Measurements from ENCODE around the gene NCCRP1. TPM values are rescaled to one million over a fixed set of nuclear protein-coding genes. Genes with fewer than 3 reads are reported as not detected.

Gene NCCRP1
- total RNA-seq, 4 donors from 2014 or later, result 0.45 to 0.81 (median 0.78) TPM; not detected in 1

GRCh38 chr19:39177110-39177699 is 19.6 kb upstream of the NCCRP1 start:
- Histone ChIP-seq H3K4me3 (replicated peaks in 1 of 3) (no peak overlapping the region), H3K9me3 (no peaks in the 10 kb centered on the region), H3K36me3 (peaks cover 30 to 57% of the 10 kb centered on the region in 2 donors), H3K27me3 (no peaks in the 10 kb centered on the region), H3K27ac (no peak overlapping the region), H3K4me1 (peaks cover 5 to 8% of the 10 kb centered on the region in 2 donors)
- WGBS, 2 donors, result 91 to 94% methylated on average over 8 to 10 of the region's 10 CpGs
- no peak for TF ChIP-seq POLR2A (IDR thresholded peaks at IDR 0.05)
- no peak for TF ChIP-seq CTCF (IDR thresholded peaks at IDR 0.05)
- DNase-seq, result peak; percentile 38 to 39
- intact Hi-C loops (cut with DNase I), result no loop called here

GRCh38 chr19:39177736-39178135 is 19.0 kb upstream of the NCCRP1 start:
- 87 to 93% methylated on average over 7 to 9 of the region's 11 CpGs for WGBS, 2 donors
- intact Hi-C loops (cut with DNase I), result no loop called here
- Histone ChIP-seq H3K4me1 (peaks cover 5 to 8% of the 10 kb centered on the region in 2 donors), H3K27ac (no peak overlapping the region), H3K36me3 (peaks cover 26 to 53% of the 10 kb centered on the region in 2 donors), H3K9me3 (no peaks in the 10 kb centered on the region), H3K27me3 (no peaks in the 10 kb centered on the region), H3K4me3 (replicated peaks in 1 of 3) (no peak overlapping the region)
- TF ChIP-seq POLR2A (IDR thresholded peaks at IDR 0.05) (no peak), CTCF (IDR thresholded peaks at IDR 0.05) (no peak)
- no peak for DNase-seq

- 89 to 91% methylated on average over 24 to 26 of the region's 30 CpGs for WGBS, 2 donors
- intact Hi-C loops (cut with DNase I), result no loop called here
- no peak for DNase-seq
- H3K27me3 ChIP-seq, result no peaks in the 10 kb centered on the region
- H3K27ac ChIP-seq, result no peak overlapping the region
- H3K36me3 ChIP-seq, result peaks cover 19 to 48% of the 10 kb centered on the region in 2 donors
- H3K4me1 ChIP-seq, result peaks cover 5 to 8% of the 10 kb centered on the region in 2 donors
- TF ChIP-seq POLR2A (IDR thresholded peaks at IDR 0.05) (no peak), CTCF (IDR thresholded peaks at IDR 0.05) (no peak)
- no peak overlapping the region for H3K4me3 ChIP-seq (replicated peaks in 1 of 3)
- H3K9me3 ChIP-seq, result no peaks in the 10 kb centered on the region
These were observed 18.3 kb upstream of the NCCRP1 start for GRCh38 chr19:39178296-39179006.

- DNase-seq, result no peak
- Histone ChIP-seq H3K4me3 (replicated peaks in 1 of 3) (no peak overlapping the region), H3K27me3 (no peaks in the 10 kb centered on the region), H3K36me3 (peaks cover 7 to 36% of the 10 kb centered on the region in 2 donors), H3K9me3 (no peaks in the 10 kb centered on the region), H3K27ac (no peak overlapping the region), H3K4me1 (peaks cover 5 to 8% of the 10 kb centered on the region in 2 donors)
- 88 to 94% methylated on average over 5 to 9 of the region's 10 CpGs for WGBS, 2 donors
- intact Hi-C loops (cut with DNase I), result no loop called here
- TF ChIP-seq POLR2A (IDR thresholded peaks at IDR 0.05), result no peak
- TF ChIP-seq CTCF (IDR thresholded peaks at IDR 0.05), result no peak
These were observed 17.0 kb upstream of the NCCRP1 start for GRCh38 chr19:39179754-39180153.

- Histone ChIP-seq H3K27ac (no peak overlapping the region), H3K9me3 (no peaks in the 10 kb centered on the region), H3K36me3 (peaks cover 0 to 27% of the 10 kb centered on the region in 2 donors), H3K4me3 (replicated peaks in 1 of 3) (no peak overlapping the region), H3K27me3 (no peaks in the 10 kb centered on the region), H3K4me1 (peaks cover 5 to 8% of the 10 kb centered on the region in 2 donors)
- no peak for DNase-seq
- no peak for TF ChIP-seq POLR2A (IDR thresholded peaks at IDR 0.05)
- no peak for TF ChIP-seq CTCF (IDR thresholded peaks at IDR 0.05)
- WGBS, 2 donors, result 90 to 92% methylated on average over 9 of the region's 9 CpGs
- intact Hi-C loops (cut with DNase I), result no loop called here
These were observed 16.0 kb upstream of the NCCRP1 start for GRCh38 chr19:39180749-39181148.

Data from thyroid gland (tissue), 4 donors.